Measurements from ENCODE around the gene MOCS3. TPM values are rescaled to one million over a fixed set of nuclear protein-coding genes. Genes with fewer than 3 reads are reported as not detected.

Gene MOCS3
- total and polyA plus RNA-seq, 2 of the 13 experiments (the other 11 are each of a cell fraction or from before 2014, with no cell fraction given): 3.7 to 8.4 TPM

DNA sequence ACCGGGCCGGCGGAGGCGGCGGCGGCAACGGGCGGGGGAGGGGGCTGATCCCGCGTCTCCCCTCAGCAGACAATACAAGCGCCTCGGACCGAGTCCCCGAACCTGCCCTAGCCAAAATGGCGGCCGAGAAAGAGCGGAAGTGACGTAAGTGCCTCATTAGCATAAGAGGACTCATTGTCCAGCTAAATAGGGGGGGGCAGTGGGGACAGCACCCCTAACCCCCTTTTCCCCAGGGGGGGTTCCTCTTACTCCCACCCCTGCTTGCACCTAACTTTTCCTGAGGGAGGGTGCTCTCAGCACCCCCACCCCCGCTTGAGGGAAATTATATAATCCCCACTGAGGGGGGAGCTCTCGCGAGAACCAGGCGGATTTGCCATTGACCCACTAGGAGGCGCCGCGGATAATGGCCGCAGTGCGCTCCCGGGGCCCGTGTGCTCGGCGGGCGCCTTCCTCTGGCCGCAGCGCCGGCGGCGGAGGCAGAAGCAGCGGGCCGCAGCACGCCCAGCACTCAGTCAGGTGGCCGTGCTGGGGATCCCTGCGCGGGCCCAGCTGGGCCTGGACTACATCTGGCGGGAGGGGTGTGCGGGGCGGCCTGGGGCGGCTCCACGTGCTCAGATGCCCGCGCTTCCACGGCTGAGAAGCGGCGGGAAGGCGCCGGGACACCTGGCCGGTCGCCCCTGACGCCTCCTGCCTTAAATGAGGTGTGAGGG, 27.2 kb upstream of the MOCS3 start, which contains the start of gene ADNP (continued):
- TF ChIP-seq ASH2L (IDR thresholded peaks at IDR 0.05; ENCODE audit: insufficient read length, low read depth, low read length): peak; percentile 65
- no peak for TF ChIP-seq TCF12 (IDR thresholded peaks at IDR 0.05)
- peak; percentile 56 for TF ChIP-seq TCF12 (CRISPR knock-in tag; IDR thresholded peaks at IDR 0.05)
- peak; percentile 49; the same call in 1 of the 2 replicates for TF ChIP-seq PHF20 (CRISPR knock-in tag; IDR thresholded peaks at IDR 0.05)
- TF ChIP-seq AKAP8 (CRISPR knock-in tag; IDR thresholded peaks at IDR 0.05): peak; percentile 79; the same call in 1 of the 2 replicates
- 0 out of 2 replicates have a peak, but pooled peaks have one; percentile 33 for TF ChIP-seq HOXD1 (CRISPR knock-in tag; IDR thresholded peaks at IDR 0.05)
- no peak for TF ChIP-seq ZNF17 (CRISPR knock-in tag; IDR thresholded peaks at IDR 0.05)
- TF ChIP-seq KDM6A (CRISPR knock-in tag; IDR thresholded peaks at IDR 0.05; ENCODE audit: low read depth): no peak
- no peak for TF ChIP-seq PAX8 (CRISPR knock-in tag; IDR thresholded peaks at IDR 0.05; ENCODE audit: borderline replicate concordance)
- TF ChIP-seq ZNF839 (CRISPR knock-in tag; IDR thresholded peaks at IDR 0.05; ENCODE audit: borderline replicate concordance): no peak
- no peak for TF ChIP-seq PHF21A (CRISPR knock-in tag; IDR thresholded peaks at IDR 0.05)
- TF ChIP-seq, protein P1, sequence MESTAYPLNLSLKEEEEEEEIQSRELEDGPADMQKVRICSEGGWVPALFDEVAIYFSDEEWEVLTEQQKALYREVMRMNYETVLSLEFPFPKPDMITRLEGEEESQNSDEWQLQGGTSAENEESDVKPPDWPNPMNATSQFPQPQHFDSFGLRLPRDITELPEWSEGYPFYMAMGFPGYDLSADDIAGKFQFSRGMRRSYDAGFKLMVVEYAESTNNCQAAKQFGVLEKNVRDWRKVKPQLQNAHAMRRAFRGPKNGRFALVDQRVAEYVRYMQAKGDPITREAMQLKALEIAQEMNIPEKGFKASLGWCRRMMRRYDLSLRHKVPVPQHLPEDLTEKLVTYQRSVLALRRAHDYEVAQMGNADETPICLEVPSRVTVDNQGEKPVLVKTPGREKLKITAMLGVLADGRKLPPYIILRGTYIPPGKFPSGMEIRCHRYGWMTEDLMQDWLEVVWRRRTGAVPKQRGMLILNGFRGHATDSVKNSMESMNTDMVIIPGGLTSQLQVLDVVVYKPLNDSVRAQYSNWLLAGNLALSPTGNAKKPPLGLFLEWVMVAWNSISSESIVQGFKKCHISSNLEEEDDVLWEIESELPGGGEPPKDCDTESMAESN (CRISPR knock-in tag; conservative IDR thresholded peaks at IDR 0.05): peak; percentile 65; the same call in 1 of the 2 replicates
- TF ChIP-seq ZNF24 (IDR thresholded peaks at IDR 0.05): peak; percentile 73
- 0 out of 2 replicates have a peak, but pooled peaks have one; percentile 62 for TF ChIP-seq ZNF782 (CRISPR knock-in tag; IDR thresholded peaks at IDR 0.05; ENCODE audit: borderline replicate concordance)
- peak; percentile 74 for TF ChIP-seq KMT2B (CRISPR knock-in tag; IDR thresholded peaks at IDR 0.05)
- TF ChIP-seq YEATS4 (CRISPR knock-in tag; IDR thresholded peaks at IDR 0.05; ENCODE audit: borderline replicate concordance): peak; percentile 67
- TF ChIP-seq ZNF563 (CRISPR knock-in tag; IDR thresholded peaks at IDR 0.05): peak; percentile 72; the same call in 1 of the 2 replicates
- no peak for TF ChIP-seq LCORL (IDR thresholded peaks at IDR 0.05)
- TF ChIP-seq LCORL (CRISPR knock-in tag; IDR thresholded peaks at IDR 0.05): 0 out of 2 replicates have a peak, but pooled peaks have one; percentile 33
- no peak for TF ChIP-seq THAP8 (CRISPR knock-in tag; IDR thresholded peaks at IDR 0.05; ENCODE audit: borderline replicate concordance)
- TF ChIP-seq ZNF530 (CRISPR knock-in tag; IDR thresholded peaks at IDR 0.05; ENCODE audit: low read depth): no peak
- TF ChIP-seq ZSCAN9 (CRISPR knock-in tag; IDR thresholded peaks at IDR 0.05; ENCODE audit: borderline replicate concordance): peak; percentile 28; the same call in 1 of the 2 replicates
- peak; percentile 27; the same call in 1 of the 2 replicates for TF ChIP-seq PHF8 (CRISPR knock-in tag; IDR thresholded peaks at IDR 0.05)
- TF ChIP-seq EP300 (IDR thresholded peaks at IDR 0.05; ENCODE audit: low read depth in 2 of 2, low read length in 2 of 2): 0 out of 4 replicates have a peak, but pooled peaks of 1 of the 2 experiments have one; percentile 29
- no peak for TF ChIP-seq EP300 (CRISPR knock-in tag; IDR thresholded peaks at IDR 0.05; ENCODE audit: borderline replicate concordance)
- TF ChIP-seq NAIF1 (CRISPR knock-in tag; IDR thresholded peaks at IDR 0.05; ENCODE audit: borderline replicate concordance): no peak
- TF ChIP-seq CBX5 (CRISPR knock-in tag; IDR thresholded peaks at IDR 0.05; ENCODE audit: borderline replicate concordance): peak; percentile 38; the same call in 1 of the 2 replicates
- no peak for TF ChIP-seq MAFK (conservative IDR thresholded peaks at IDR 0.05 in 1 of 2, IDR thresholded peaks at IDR 0.05 in 1 of 2; ENCODE audit: low read length in 2 of 2)
- peak; percentile 60; the same call in 1 of the 2 replicates for TF ChIP-seq JUN (CRISPR knock-in tag; IDR thresholded peaks at IDR 0.05)
- peak; percentile 97 for TF ChIP-seq YY1 (IDR thresholded peaks at IDR 0.05; ENCODE audit: insufficient read depth, insufficient replicate concordance, low read depth, low read length)

Measured in HepG2 (cell line).